ENCODE data around the gene LRRK2. TPM values are rescaled to one million over a fixed set of nuclear protein-coding genes. Genes with fewer than 3 reads are reported as not detected.

Gene LRRK2
- not detected for polyA plus RNA-seq (2012; ENCODE audit: insufficient read depth, insufficient read length)

- no peak within 1 kb of the TSS for H3K4me3 ChIP-seq (ENCODE audit: low read length)
- no peak for DNase-seq (ENCODE audit: low read depth, low spot score)
Observed at GRCh38 chr12:40224439-40225291, at the start of gene LRRK2. LRRK2 (plus strand) TSS chr12:40224997; CDS start chr12:40225132, 135 bp downstream.

- no peak overlapping the region for H3K4me3 ChIP-seq (ENCODE audit: low read length)
- DNase-seq (ENCODE audit: low read depth, low spot score) = no peak
Observed at GRCh38 chr12:40175045-40175444, 49.8 kb upstream of the LRRK2 start.

GRCh38 chr12:40175489-40175888, 49.3 kb upstream of the LRRK2 start:
- H3K4me3 ChIP-seq (ENCODE audit: low read length) = no peak overlapping the region

GRCh38 chr12:40178701-40179100, 46.1 kb upstream of the LRRK2 start:
- no peak overlapping the region for H3K4me3 ChIP-seq (ENCODE audit: low read length)
- DNase-seq (ENCODE audit: low read depth, low spot score) = no peak

More at GRCh38 chr12:40175489-40175888, 49.3 kb upstream of the LRRK2 start:
- DNase-seq (ENCODE audit: low read depth, low spot score) = no peak

GRCh38 chr12:40181490-40181889, 43.3 kb upstream of the LRRK2 start:
- no peak overlapping the region for H3K4me3 ChIP-seq (ENCODE audit: low read length)
- peak; percentile 28 for DNase-seq (ENCODE audit: low read depth, low spot score)

- no peak overlapping the region for H3K4me3 ChIP-seq (ENCODE audit: low read length)
Observed at GRCh38 chr12:40183715-40184114, 41.1 kb upstream of the LRRK2 start.

GRCh38 chr12:40184493-40185302, 40.1 kb upstream of the LRRK2 start:
- no peak for DNase-seq (ENCODE audit: low read depth, low spot score)
- no peak overlapping the region for H3K4me3 ChIP-seq (ENCODE audit: low read length)

More at GRCh38 chr12:40183715-40184114, 41.1 kb upstream of the LRRK2 start:
- no peak for DNase-seq (ENCODE audit: low read depth, low spot score)

- DNase-seq (ENCODE audit: low read depth, low spot score) = no peak
Observed at GRCh38 chr12:40185303-40185693, 39.5 kb upstream of the LRRK2 start.

GRCh38 chr12:40188558-40189320, 36.1 kb upstream of the LRRK2 start:
- H3K4me3 ChIP-seq (ENCODE audit: low read length) = no peak overlapping the region
- no peak for DNase-seq (ENCODE audit: low read depth, low spot score)

More at GRCh38 chr12:40185303-40185693, 39.5 kb upstream of the LRRK2 start:
- no peak overlapping the region for H3K4me3 ChIP-seq (ENCODE audit: low read length)

GRCh38 chr12:40192704-40193255, 32.0 kb upstream of the LRRK2 start:
- no peak overlapping the region for H3K4me3 ChIP-seq (ENCODE audit: low read length)

GRCh38 chr12:40194846-40195245, 30.0 kb upstream of the LRRK2 start:
- no peak overlapping the region for H3K4me3 ChIP-seq (ENCODE audit: low read length)
- DNase-seq (ENCODE audit: low read depth, low spot score) = no peak

More at GRCh38 chr12:40192704-40193255, 32.0 kb upstream of the LRRK2 start:
- DNase-seq (ENCODE audit: low read depth, low spot score) = peak; percentile 52

- no peak overlapping the region for H3K4me3 ChIP-seq (ENCODE audit: low read length)
- no peak for DNase-seq (ENCODE audit: low read depth, low spot score)
Observed at GRCh38 chr12:40197590-40197989, 27.2 kb upstream of the LRRK2 start.

GRCh38 chr12:40198601-40199000, 26.2 kb upstream of the LRRK2 start:
- H3K4me3 ChIP-seq (ENCODE audit: low read length) = no peak overlapping the region
- DNase-seq (ENCODE audit: low read depth, low spot score) = no peak

- H3K4me3 ChIP-seq (ENCODE audit: low read length) = no peak overlapping the region
- no peak for DNase-seq (ENCODE audit: low read depth, low spot score)
Observed at GRCh38 chr12:40202095-40203059, 22.4 kb upstream of the LRRK2 start.

- DNase-seq (ENCODE audit: low read depth, low spot score) = no peak
- H3K4me3 ChIP-seq (ENCODE audit: low read length) = no peak overlapping the region
Observed at GRCh38 chr12:40203060-40203430, 21.8 kb upstream of the LRRK2 start.

- H3K4me3 ChIP-seq (ENCODE audit: low read length) = no peak overlapping the region
- DNase-seq (ENCODE audit: low read depth, low spot score) = no peak
Observed at GRCh38 chr12:40204337-40204736, 20.5 kb upstream of the LRRK2 start.

- DNase-seq (ENCODE audit: low read depth, low spot score) = no peak
Observed at GRCh38 chr12:40207551-40207950, 17.2 kb upstream of the LRRK2 start.

More at GRCh38 chr12:40207551-40207950, 17.2 kb upstream of the LRRK2 start:
- H3K4me3 ChIP-seq (ENCODE audit: low read length) = no peak overlapping the region

Measured in Jurkat, Clone E6-1 (cell line).